ENCODE data around the gene DKK3. TPM values are rescaled to one million over a fixed set of nuclear protein-coding genes. Genes with fewer than 3 reads are reported as not detected.

DKK3 gene
- total RNA-seq, 1 experiment from 2014 or later = 439 TPM

DNA sequence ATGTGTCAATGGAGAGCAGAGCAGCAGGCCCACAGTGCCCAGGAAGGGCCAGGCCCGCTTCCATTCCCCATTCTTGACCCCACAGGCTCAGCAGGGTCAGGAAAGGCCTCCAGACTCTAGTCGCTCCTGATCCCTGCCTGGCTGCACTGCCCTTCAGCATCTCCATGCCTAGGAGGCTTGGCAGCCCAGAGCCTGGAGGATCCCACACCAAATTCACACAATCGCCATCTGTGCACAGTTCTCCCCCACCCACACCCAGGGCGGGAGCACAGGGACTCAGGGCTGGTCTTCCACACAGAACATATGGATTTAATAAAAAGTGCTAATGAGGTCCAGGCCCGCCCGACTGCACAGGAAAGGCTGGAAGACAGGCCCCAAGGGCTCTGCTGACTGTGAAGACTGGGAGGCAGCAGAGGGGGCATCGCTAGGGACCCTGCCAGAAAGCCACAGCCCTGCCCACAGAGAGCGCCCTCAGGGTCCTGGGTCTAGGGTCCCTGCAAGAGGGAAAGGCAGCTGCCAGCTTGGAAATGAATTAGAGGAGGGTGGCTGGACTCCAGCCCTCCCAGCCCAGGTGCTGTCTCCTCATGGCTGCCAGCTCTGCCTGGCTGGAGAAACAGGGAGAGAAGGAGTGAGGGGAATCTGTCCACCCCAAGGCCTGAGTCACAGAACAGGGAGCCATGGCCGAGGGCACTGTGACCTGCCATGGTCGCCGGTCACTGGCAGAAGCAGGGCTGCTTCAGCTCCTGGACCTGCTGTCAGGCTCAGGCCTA, 39.7 kb downstream of the DKK3 start:
- no peak for DNase-seq (ENCODE audit: low spot score)

DNA sequence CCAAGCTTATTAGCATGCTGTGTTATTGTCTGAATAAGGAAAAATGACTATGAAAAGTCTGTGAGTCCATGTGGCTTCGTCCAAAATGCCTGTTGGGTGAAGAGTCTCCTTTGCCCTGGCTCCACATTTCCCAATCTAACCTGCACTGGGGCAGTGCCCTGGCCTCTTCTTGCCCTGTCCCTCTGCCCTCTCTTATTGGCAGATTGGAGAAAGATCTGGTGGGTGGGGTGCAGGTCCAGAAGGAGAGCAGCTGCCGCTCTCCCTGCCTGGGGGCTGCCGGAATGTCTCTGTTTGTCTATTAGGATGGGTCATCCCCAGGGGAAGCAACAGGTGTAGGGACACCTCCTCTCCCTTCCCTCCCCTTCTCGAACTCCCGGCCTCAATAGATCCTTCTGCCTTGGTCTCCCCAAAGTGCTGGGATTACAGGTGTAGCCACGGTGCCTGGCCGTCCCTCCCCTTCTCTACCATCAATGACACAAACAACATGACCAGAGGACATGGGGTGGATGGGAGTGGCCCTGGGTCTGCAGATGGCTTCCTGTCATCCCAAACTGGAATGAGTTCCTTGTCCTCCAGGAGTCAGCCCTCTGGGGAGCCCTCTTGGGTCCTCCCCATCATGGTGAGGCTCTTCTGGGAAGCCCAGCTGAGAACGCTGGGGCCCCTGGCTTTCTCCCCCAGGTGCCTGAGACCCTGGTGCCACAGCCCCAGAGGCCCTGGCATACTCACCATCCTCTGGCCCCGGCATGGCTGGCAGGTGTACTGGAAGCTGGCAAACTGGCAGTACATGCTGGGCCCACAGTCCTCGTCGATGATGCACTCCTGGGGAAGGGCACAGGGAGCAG, 40.5 kb downstream of the DKK3 start:
- DNase-seq (ENCODE audit: low spot score) = no peak

DNA sequence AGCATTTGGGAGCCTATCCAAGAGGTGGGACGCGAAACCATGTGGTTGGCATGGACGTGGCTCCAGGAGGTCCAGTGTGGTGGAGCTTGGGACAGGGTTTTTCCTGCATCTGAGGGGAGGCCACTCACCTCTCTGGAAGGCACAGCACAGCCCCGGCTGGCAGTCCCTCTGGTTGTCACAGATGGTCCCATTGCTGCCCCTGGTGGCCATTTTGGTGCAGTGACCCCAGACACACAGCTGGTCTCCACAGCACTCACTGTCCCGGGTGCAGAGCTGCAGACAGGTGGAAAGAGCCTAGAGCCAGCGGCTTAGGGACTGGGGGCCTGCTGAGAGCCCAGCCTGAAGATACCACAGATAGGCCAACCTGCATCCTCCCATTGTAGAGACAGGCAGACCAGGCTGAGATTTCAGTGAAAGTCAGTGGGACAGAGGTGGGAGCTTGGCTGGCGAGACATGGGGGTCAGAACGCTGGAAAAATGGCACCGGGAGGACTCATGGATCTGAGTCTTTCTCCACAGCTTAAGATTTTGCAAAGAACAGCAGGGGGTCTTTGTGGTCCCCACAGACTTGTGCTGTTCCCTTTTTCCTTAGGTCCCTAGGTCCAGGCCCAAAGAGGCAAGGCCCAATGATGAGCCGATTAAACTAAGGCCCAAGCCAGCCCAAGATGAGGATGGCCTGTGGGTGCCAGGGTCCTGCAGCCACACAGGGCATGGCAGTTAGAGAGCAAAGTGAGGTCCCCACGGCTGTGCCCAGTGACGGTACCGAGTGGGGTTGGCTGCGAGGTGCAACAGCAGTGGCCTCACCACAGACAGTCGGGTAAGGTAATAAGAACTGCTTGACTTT, 41.4 kb downstream of the DKK3 start:
- peak; percentile 72 for DNase-seq (ENCODE audit: low spot score)

DNA sequence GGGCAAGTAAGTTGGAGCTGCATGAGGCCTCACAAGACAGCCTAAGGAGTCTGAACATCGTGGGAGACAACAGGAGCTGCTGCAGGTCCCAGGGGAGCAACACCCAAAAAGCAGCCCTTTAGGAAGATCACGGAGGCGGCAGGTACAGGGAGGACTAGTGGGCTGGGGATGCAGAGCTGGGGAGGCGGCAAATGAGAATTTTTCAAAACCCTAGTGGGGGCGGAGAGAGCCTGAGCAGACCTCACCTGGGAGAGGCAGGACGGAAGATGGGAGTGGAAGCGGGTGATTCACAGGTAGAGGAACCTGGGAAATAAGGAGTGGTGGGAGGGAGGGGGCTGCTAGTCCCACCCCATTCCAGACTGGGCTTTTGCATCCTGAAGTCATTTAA, 42.1 kb downstream of the DKK3 start:
- no peak for DNase-seq (ENCODE audit: low spot score)

DNA sequence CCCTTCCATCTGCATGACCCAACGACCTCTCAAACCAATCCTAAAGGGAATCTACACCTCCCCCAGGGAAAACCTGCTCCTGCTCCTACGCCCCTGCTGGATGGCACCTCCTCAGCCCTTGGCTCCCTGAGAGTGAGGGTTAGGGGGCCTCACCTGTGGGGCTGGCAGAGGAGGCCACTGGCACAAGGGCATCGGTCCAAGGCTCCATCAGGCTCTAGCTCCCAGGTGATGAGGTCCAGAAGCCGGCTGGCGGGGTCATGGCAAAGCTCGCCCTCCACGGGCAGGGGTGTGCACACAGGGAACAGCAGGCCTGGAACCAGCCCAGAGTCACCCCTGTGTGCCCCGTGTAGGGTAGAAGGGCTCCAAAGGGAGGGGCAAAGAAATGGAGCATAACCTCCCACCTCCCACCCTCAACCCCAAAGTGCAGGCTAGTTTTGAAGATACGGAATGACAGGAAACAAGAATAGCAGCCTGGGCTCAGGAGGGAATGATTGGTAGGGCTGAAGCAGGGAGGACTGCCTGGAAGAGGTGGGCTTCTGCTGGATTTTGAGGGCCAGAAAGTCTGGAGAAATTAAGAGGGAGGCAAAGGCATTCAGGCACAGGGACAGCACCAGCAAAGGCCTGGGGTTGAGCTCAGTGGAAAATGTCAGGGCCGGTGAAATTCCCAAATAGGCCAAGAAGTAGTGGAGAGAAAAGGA, 42.6 kb downstream of the DKK3 start:
- DNase-seq (ENCODE audit: low spot score) = no peak

DNA sequence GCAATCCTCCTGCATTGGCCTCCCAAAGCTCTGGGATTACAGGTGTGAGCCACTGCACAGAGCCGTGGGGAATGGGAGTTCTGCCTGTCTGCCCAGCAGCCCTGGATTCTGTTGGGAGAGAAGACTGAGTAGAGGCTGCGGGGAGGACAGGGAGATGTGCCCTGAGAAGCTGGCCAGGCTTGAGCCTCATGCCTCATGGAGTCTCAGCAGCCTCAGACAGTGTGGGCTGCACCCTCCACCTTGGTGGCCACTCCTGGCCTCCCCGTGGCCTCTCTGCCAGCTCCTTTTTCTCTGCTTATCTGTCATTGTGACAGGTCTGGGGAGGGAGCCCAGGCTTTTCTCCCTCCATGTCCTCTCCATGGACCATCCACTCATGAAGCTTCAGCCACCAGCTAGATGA, 43.2 kb downstream of the DKK3 start:
- no peak for DNase-seq (ENCODE audit: low spot score)

DNA sequence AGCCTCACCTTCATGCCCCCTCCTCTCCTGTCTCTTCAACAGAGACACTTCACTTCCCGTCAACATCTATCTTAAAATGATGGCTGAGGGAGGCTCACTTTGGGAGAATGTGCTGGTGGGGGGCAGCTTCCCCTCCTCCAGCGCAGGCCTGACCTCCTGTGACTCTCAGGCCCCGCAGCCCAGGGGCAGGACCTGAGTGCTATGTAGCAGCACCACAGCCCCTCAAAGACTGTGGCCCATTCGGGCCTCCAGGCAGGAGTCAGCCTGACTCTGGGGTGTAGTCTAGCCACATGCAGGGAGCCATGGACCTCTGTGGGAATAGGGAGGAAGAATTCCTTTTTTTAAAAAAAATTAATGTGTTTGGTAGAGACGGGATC, 43.7 kb downstream of the DKK3 start:
- no peak for DNase-seq (ENCODE audit: low spot score)

DNA sequence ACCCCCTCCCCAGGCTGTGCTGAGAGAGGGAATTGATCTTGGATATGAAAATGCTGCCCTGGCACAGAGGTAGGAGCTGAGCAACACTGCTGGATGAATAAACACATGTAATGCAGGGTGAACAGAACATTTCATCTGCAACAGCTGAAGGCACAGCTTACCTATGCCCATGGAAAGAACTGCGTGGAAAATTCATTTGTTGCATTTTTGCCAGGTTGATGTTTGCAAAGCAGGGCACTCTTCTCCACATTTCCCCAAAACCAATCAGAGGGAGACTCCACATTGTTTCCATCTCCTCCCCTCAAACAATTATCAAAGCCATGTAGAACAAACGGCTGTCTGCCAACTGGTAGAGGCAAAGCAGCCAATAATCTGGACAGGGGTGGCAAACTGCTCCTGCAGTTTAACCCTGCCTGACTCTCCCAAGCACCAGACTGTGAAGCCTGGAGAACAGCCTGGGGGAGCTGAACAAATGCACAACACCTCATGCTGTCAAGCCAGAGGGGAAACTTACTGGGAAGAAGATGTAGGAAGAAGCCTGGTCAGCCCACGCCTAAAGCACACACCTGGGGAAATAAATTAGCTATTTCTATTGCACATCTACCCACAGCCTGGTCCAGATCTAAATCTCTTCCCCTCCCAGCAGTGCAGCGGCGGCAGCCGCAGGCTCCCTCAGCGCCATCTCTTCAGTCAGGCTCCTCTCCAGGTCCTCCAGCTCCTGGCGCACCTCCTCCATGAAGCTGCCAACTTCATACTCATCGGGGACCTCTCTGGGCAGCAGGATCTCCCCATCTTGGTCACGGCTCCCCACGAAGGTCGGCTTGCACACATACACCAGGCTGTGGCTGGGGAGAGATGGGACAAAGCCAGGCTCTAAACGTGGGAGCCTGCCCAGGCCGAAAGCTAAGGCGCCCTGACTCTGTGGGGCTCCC, 44.3 kb downstream of the DKK3 start:
- DNase-seq (ENCODE audit: low spot score) = no peak

DNA sequence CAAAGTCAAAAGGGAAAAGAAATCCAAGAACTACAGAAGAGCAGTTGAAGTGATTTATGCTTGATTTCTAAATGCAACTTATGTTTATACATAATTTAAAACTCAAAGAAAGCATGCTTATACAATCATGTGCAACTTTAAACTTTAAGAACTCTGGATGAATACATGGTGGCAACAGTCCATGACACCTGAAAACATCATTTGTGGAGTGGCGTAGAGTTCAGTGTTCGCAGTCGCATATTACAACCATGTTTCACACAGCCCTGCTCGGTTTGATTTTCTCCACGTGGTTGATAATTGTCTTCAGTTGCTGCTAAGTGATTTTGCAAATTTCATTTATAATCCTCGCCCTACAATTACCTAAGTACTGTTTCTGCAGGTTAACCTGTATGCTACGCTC, 45.4 kb downstream of the DKK3 start:
- no peak for DNase-seq (ENCODE audit: low spot score)

DNA sequence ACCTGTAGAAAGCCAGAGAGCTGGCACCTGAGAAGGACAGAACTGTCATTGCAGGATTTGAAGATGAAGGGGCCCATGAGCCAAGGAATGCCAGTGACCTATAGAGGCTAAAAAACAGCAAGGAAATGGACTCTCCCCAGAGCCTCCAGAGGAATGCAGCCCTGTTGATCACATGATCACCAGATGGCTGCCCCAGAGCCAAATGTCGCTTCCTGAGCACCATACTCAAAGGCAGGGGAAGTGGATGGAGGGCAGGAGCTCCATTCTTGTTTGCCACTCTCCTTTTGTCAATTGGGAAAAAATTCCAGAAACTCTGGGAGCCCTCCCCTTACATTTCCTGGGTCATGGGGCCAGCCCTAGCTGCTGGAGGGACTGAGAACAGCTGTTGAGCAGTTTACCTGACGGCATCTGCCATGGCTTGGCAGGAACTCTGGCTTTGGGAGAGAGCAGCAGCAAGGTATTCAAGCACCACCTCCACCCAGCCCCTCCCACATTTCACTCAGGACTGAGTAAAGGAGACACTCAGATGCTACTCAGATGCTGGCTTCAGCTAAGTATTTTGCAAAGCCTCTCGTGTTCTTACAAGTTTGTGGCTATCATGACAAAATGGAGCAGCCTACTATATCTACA, 46.9 kb downstream of the DKK3 start:
- no peak for DNase-seq (ENCODE audit: low spot score)

DNA sequence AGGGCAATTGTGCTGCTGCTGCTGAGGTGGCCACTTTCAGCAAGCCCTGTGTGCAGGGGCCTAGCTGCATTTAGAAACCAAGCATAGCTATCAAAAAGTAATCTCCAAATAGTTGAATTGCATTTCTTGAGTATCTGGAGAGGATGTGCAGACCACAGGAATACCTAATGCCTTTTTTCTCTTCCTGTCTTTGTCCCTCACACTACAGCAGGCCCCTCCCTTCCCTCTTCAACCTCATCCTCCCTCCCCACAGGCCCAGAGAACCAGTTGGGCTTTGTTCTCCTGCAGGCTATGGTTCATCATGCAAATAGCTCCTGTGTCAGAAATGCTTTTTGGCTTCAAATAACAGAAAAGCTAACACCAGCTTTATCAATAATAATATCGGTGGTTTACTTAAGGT, 47.7 kb downstream of the DKK3 start:
- no peak for DNase-seq (ENCODE audit: low spot score)

DNA sequence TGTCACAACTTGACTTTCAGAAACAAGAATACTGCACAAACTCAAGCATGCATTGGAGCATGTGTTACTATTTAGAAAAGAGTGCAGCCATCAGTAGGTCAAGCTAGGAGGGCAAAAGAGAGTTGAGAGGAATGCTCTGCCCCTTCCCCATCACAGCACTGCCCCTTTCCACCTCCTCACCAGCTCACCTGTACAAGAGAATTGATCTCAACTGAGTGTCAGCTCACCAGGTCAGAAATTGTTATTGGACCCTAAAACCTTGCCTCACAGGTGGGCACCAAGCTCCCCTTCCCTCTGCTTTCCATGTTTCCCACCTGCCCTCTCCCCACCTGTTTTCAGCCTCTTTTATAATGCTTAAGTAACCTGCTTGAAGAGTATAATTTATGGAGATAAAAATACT, 48.8 kb downstream of the DKK3 start:
- no peak for DNase-seq (ENCODE audit: low spot score)

DNA sequence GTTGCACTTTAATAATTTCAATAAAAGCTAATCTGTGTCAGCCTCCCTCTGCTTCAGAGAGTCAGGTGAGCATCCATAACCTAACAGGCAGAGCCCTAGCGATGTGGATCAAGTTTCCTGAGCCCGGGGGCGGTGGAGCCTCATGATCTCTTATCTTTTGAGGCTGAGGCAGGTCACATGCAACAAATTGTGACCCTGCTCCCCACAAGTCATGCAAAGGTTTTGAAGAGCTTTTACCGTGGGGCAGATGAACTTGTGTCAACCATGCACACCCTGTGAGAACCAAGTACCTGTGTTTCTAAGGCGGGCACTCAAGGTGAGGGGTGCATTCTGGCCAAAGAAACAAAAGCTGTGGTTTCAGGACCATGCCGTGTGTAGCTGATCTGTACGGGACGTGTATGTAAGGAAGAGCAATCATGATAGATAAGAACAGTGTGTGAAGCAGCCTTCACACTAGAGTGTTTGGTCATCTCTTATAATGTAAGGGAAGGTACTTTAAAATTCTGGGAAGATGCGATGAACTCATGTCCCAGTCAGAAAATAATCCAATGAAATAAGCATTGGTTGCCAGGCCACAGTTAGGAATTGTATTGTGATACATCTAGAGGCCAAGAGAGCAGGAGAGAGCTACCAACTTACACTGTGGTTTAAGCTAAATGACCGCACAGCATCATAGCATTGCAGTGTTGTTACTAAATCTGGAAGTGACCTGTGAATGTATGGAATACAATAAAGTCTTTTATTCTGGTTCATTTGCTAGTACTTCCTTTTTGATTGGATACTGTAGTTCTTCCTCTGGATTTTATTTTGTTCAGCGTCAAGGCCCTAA, 49.8 kb downstream of the DKK3 start:
- DNase-seq (ENCODE audit: low spot score) = no peak

DNA sequence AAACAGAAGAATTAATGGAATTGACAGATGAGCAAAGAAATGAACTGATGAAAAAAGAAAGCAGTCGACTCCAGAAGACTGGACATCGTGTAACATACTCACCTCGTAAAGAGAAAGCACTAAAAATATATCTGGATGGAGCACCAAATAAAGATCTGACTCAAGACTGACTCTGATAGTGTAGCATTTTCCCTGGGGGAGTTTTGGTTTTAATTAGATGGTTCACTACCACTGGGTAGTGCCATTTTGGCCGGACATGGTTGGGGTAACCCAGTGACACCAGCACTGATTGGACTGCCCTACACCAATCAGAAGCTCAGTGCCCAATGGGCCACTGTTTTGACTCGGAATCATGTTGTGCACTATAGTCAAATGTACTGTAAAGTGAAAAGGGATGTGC, 52.4 kb downstream of the DKK3 start:
- DNase-seq (ENCODE audit: low spot score) = no peak

DNA sequence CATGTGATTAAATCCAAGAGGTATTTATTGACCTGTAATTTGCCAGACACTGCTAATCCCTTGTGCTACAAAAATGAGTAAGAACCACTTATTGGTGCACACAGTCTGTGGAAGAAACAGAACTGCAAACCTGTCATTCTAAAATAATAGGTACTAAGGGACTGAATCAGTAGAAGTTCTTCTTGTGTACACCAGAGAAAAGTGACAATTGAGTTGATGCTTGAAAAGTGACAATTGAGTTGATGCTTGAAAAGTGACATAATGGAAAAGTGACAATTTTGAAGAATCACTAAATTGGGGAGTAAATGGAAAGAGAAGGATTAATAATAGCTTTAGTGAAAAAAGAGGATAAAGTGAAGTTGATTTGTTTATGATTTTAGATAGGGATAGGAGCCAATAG, 56.4 kb downstream of the DKK3 start:
- no peak for DNase-seq (ENCODE audit: low spot score)

DNA sequence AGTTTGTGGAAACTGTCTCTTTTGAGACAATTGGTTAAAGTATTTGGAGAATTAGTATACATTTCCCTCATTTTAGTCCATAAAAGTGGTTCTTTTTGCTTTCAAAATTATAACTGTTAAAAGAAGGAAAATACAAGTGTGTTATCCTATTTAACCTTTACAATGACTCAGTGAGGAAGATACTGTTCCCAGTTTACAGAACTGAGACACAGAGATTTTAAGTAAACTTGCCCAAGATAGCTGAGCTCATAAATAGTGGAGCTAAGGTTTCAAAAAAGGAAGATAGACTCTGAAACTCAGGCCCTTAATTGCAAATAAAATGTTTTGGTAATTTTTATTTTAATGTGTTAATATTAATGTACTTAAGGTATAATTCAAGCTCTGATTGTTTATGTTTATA, 58.9 kb downstream of the DKK3 start:
- no peak for DNase-seq (ENCODE audit: low spot score)

DNA sequence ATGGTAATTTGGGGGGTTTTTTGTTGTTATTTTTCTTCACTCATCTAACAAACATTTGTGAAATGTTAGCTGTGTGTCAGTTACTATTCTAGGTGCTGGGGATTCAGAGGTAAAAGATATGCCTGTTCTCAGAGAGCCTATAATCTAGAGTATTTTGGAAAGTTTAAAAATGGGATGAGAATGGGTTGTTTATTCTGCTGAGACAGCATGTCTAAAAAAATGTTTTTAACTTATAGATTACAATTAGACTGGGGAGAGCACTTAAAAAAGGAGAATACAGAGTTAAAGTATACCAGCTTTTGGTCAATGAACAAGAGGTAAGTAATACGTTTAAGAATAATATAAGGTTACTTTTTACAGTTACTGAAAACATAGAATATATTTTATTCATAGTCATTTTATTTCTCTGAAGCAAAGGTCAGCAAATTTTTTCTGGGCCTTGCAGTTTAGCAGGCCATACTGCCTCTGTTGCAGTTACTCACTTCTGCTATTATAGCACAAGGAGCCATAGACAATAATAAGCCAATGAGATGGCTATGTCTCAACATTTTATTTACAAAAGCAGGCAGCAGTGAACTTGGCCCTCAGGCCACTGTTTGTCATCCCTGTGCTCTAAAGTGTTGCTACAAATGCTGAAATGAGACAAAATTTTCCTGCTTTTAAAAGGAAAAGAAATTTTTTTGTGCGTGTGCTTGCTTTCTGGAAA, 60.0 kb downstream of the DKK3 start:
- DNase-seq (ENCODE audit: low spot score) = no peak

DNA sequence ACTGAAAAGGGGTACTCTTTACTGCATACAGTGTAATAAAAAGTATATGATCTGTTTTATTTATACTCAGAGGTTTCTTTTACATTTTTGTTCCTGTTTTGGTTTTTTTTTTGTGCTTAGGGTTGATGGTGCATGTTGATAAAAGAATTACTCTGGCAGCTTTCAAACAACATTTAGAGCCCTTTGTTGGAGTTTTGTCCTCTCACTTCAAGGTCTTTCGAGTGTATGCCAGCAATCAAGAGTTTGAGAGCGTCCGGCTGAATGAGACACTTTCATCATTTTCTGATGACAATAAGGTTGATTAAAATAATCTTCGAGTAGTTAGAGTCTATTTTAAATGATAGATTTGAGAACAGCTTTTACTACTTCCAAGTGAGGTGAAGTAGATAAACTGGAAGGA, 60.6 kb downstream of the DKK3 start:
- no peak for DNase-seq (ENCODE audit: low spot score)

DNA sequence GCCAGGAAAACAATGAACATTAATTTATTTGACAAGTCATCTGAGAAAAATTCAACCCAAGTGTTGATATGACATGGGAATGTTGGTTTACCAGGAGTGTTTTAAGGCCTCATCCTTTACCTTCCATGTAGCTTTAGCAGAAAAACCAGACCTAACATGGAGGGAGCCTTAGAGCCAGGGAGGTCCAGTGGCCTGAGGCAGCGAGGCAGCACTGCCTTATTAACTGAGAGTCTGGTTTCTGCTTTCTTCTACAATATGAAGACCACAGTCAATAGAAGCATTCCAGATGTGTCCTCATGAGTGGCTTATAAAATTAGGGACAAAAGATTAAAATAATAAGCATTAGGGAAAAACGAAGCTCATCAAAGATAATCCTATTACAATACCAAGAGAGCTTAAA, 61.5 kb downstream of the DKK3 start:
- no peak for DNase-seq (ENCODE audit: low spot score)

All from A172 (cell line).